ENCODE measurements around the gene KRT72.

DNA sequence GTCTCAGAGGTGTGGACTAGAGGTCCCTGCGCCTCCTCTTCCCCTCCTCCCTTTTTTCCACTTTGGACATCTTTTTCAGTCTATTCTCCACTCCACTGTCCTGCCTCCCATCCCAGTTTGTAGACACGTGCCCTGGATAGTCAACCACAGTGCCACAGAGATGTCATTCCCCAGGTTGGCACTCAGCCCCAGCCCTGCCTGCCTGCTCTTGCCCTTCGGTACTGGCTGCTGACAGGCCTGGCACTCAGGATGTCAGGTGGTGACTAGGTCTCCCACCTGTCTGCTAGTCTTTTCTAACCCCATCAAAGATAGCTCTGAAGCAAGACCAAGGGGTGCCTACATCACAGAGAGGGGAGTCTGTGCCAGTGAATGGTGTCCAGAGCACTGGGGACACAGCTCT lies 64.2 kb downstream of the KRT72 start:
- TF ChIP-seq EZH2 (optimal IDR thresholded peaks at IDR 0.05; ENCODE audit: low read depth, low read length) (no peak), EZH2phosphoT487 (IDR thresholded peaks at IDR 0.05; ENCODE audit: low read length) (no peak)
- TF ChIP-seq, protein P1, sequence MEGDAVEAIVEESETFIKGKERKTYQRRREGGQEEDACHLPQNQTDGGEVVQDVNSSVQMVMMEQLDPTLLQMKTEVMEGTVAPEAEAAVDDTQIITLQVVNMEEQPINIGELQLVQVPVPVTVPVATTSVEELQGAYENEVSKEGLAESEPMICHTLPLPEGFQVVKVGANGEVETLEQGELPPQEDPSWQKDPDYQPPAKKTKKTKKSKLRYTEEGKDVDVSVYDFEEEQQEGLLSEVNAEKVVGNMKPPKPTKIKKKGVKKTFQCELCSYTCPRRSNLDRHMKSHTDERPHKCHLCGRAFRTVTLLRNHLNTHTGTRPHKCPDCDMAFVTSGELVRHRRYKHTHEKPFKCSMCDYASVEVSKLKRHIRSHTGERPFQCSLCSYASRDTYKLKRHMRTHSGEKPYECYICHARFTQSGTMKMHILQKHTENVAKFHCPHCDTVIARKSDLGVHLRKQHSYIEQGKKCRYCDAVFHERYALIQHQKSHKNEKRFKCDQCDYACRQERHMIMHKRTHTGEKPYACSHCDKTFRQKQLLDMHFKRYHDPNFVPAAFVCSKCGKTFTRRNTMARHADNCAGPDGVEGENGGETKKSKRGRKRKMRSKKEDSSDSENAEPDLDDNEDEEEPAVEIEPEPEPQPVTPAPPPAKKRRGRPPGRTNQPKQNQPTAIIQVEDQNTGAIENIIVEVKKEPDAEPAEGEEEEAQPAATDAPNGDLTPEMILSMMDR (IDR thresholded peaks at IDR 0.05; ENCODE audit: low read length) = no peak

All from MM.1S (cell line).